Common myeloid progenitor, CD34-positive (primary cell): ENCODE results near the gene FRMD3.

ENCODE experiments used
- CTCF ChIA-PET: fragments of 350-600 bp; sonication (Branson Sonifier 250); formaldehyde crosslinking; loops from one replicate; lab custom pipeline; 2021; ENCODE audit warnings: antibody characterized with exemption; lab: Charles Lee
- POLR2A ChIA-PET: fragments of 350-600 bp; sonication (Branson Sonifier 250); formaldehyde crosslinking; loops from one replicate; lab custom pipeline; 2021; ENCODE audit warnings: antibody characterized with exemption; lab: Charles Lee
- DNase-seq, 3 donors: peaks; one replicate each; pipeline versions ENCODE4 v3.0.0 to v3.0.0-alpha.2; 2013
- H3K27ac ChIP-seq, 2 experiments: 1 replicate in 1 of 2; 2 replicates in 1 of 2; pipeline ENCODE4 v1.7.0; 2013; ENCODE audit warnings: inconsistent platforms in 2 of 2, low read length in 2 of 2, mild to moderate bottlenecking in 2 of 2, low read depth in 1 of 2, moderate library complexity in 1 of 2; ENCODE audit not compliant: severe bottlenecking in 2 of 2, insufficient read depth in 1 of 2, poor library complexity in 1 of 2
- H3K27me3 ChIP-seq, 5 experiments: replicated peaks in 2 of 5; 1 replicate in 3 of 5; 2 replicates in 2 of 5; pipeline versions ENCODE4 v1.6.1 to v1.7.0; 2013; ENCODE audit warnings: low read length in 4 of 5, mild to moderate bottlenecking in 2 of 5, moderate library complexity in 2 of 5, inconsistent platforms in 1 of 5; ENCODE audit not compliant: insufficient read depth in 5 of 5, control insufficient read depth in 4 of 5
- H3K36me3 ChIP-seq, 4 experiments: 1 replicate in 2 of 4; 2 replicates in 2 of 4; pipeline versions ENCODE4 v1.6.1 to v1.7.0; 2013; ENCODE audit warnings: low read length in 3 of 4, control low read depth in 1 of 4, mild to moderate bottlenecking in 1 of 4; ENCODE audit not compliant: control insufficient read depth in 4 of 4, insufficient read depth in 4 of 4
- H3K4me1 ChIP-seq, 4 experiments: 1 replicate in 3 of 4; 2 replicates in 1 of 4; pipeline versions ENCODE4 v1.6.1 to v1.7.1; 2013; ENCODE audit warnings: low read length in 3 of 4, mild to moderate bottlenecking in 3 of 4, control low read depth in 1 of 4, inconsistent platforms in 1 of 4, moderate library complexity in 1 of 4; ENCODE audit not compliant: control insufficient read depth in 4 of 4, insufficient read depth in 4 of 4; ENCODE audit errors: control extremely low read depth in 1 of 4
- H3K4me3 ChIP-seq, 7 experiments: 1 replicate in 4 of 7; 2 replicates in 3 of 7; pipeline versions ENCODE4 v1.5.1 to v1.7.0; 2013; ENCODE audit warnings: mild to moderate bottlenecking in 7 of 7, low read length in 6 of 7, moderate library complexity in 6 of 7, inconsistent platforms in 2 of 7, low read depth in 2 of 7, control low read depth in 1 of 7; ENCODE audit not compliant: insufficient read depth in 4 of 7, control insufficient read depth in 1 of 7; ENCODE audit errors: extremely low read depth in 1 of 7
- H3K9me3 ChIP-seq, 5 experiments: 1 replicate in 4 of 5; 2 replicates in 1 of 5; pipeline versions ENCODE4 v1.6.1 to v1.7.1; 2013; ENCODE audit warnings: low read length in 4 of 5, mild to moderate bottlenecking in 2 of 5, inconsistent platforms in 1 of 5, low read depth in 1 of 5, moderate library complexity in 1 of 5; ENCODE audit not compliant: control insufficient read depth in 4 of 5, insufficient read depth in 2 of 5; ENCODE audit errors: control extremely low read depth in 1 of 5
- WGBS: methylation state at CpG from one replicate; pipeline ENCODE4 v1.1.5; 2013; ENCODE audit not compliant: insufficient coverage; 5-methylcytosine and 5-hydroxymethylcytosine counted together

FRMD3 gene

DNA sequence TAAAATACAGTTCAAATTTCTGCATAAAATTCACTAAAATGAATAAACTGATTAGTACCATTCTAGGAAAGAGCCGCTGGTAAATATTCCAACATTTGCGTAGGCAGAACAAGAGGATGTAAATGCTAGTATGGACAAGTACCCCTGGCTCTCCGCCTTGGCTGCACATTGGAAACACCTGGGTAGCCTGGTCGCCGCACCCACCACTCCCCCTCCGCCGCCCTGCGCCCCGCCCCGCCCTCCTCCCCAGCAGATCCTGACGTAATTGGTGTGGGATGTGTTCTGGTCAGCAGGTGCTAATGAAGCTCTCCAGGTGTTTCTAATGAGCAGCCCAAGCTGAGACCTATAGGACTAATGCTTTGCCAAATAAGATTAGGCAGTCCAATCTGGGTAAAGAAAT lies 225.7 kb downstream of the FRMD3 start:
- Histone ChIP-seq H3K4me3 (no peak overlapping the region), H3K27ac (no peak overlapping the region), H3K9me3 (peaks cover 0 to 5% (median 2%) of the 10 kb centered on the region in 5 experiments), H3K27me3 (no peaks in the 10 kb centered on the region), H3K36me3 (no peaks in the 10 kb centered on the region), H3K4me1 (peaks cover 0 to under 1% (median 0%) of the 10 kb centered on the region in 4 experiments)
- 96% methylated on average over 9 of the region's 11 CpGs for WGBS
- DNase-seq: no peak
- ChIA-PET POLR2A (no interaction called here), CTCF (interaction anchor here (1.2 kb wide), 1 partner anchor 11 kb away, joined by 3 read pairs; no protein-coding TSS in a partner anchor)

- Histone ChIP-seq H3K36me3 (no peaks in the 10 kb centered on the region), H3K4me1 (peaks cover 0 to 12% (median 4%) of the 10 kb centered on the region in 4 experiments), H3K27me3 (no peaks in the 10 kb centered on the region), H3K27ac (no peak overlapping the region), H3K4me3 (no peak overlapping the region), H3K9me3 (no peaks in the 10 kb centered on the region)
- no CpG with 5 or more reads among the region's 2 CpGs for WGBS
- CTCF ChIA-PET: no interaction called here
- DNase-seq: peak in 2 of 3 donors; percentile 58 to 83
- POLR2A ChIA-PET: no interaction called here
Measured at GRCh38 chr9:83307066-83307724, 231.0 kb downstream of the FRMD3 start.

- H3K27me3 ChIP-seq: no peaks in the 10 kb centered on the region
- H3K4me1 ChIP-seq: peaks cover 0 to 17% (median 7%) of the 10 kb centered on the region in 4 experiments
- WGBS: 89% methylated on average over 7 of the region's 8 CpGs
- no peak overlapping the region for H3K27ac ChIP-seq
- H3K36me3 ChIP-seq: no peaks in the 10 kb centered on the region
- CTCF ChIA-PET: interaction anchor here (1.1 kb wide), 1 partner anchor 12 kb away, joined by 3 read pairs; no protein-coding TSS in a partner anchor
- POLR2A ChIA-PET: no interaction called here
- no peaks in the 10 kb centered on the region for H3K9me3 ChIP-seq
- H3K4me3 ChIP-seq: no peak overlapping the region
- no peak for DNase-seq
Measured at GRCh38 chr9:83304686-83305085, 233.5 kb downstream of the FRMD3 start.

DNA sequence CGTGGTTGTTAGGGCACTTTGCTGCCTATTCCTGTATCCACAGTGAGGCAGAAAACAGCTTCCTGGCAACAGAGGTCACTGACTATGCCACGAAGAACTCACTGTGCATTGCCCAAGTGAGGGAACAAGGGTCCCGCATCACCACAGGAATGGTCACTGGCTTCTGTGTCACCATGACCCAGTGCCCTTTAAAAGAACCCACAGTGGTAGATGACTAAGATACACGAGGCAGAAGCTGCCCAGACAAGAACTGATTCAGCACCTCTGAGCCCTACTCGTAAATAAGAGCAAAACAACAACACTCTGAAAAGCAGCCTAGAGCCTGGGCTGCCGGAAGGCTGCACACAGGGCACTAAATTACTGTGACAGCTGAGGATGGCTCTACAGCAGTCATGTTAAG lies 238.6 kb downstream of the FRMD3 start:
- peak in 2 of 3 donors; percentile 40 to 58 for DNase-seq
- Histone ChIP-seq H3K36me3 (no peaks in the 10 kb centered on the region), H3K4me3 (peak overlapping the region in 1 of 7 experiments; percentile 20), H3K4me1 (peaks cover 0 to 10% (median 6%) of the 10 kb centered on the region in 4 experiments), H3K27me3 (no peaks in the 10 kb centered on the region), H3K27ac (no peak overlapping the region), H3K9me3 (no peaks in the 10 kb centered on the region)
- WGBS: 22% methylated on average over 6 of the region's 6 CpGs
- CTCF ChIA-PET: interaction anchor here (1.6 kb wide), 1 partner anchor 9 kb away, joined by 4 read pairs; no protein-coding TSS in a partner anchor
- POLR2A ChIA-PET: no interaction called here

DNA sequence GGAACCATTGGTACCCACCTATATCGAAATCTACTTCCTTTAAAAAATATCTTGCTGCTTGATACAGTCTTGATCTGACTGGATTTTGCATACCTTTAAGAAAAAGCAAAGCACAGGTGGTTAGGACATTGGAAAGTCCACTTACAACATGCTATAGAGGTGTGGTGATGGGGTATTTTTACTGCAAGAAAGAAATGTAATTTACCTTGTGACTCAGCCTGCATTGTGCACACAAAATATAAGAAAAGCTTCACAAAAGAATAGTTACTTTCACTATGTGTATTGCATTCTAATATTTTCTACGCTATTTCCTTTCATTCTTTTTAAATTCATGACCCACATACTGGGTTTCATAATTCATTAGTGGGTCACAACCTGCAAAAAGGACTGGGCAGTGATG lies 239.1 kb downstream of the FRMD3 start:
- Histone ChIP-seq H3K4me3 (no peak overlapping the region), H3K4me1 (peaks cover 0 to 10% (median 6%) of the 10 kb centered on the region in 4 experiments), H3K36me3 (no peaks in the 10 kb centered on the region), H3K27ac (no peak overlapping the region), H3K27me3 (no peaks in the 10 kb centered on the region), H3K9me3 (no peaks in the 10 kb centered on the region)
- no peak for DNase-seq
- WGBS: 100% methylated on average over 1 of the region's 2 CpGs
- ChIA-PET CTCF (interaction anchor here (1.6 kb wide), 1 partner anchor 9 kb away, joined by 4 read pairs; no protein-coding TSS in a partner anchor), POLR2A (no interaction called here)

DNA sequence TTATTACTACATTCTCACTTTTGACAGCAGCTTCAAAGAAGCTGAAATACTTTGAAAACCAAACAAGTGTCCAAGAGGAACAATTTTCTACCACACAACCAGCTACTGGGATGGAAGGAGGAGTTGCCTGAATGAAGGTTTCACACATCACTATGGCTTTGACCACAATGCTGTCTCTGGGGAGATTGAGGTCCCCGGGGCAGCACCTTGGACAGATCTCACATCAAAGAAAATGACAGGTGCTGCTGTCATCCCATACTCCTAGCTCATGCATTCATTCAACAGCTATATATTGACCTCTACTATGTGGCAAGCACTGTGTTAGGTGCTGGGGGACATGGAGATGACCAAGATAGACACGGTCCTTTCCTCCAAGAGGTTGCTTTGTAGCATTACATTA lies 242.1 kb downstream of the FRMD3 start:
- no peaks in the 10 kb centered on the region for H3K9me3 ChIP-seq
- peaks cover 0 to 10% (median 6%) of the 10 kb centered on the region in 4 experiments for H3K4me1 ChIP-seq
- DNase-seq: no peak
- H3K27me3 ChIP-seq: no peaks in the 10 kb centered on the region
- CTCF ChIA-PET: interaction anchor here (2.7 kb wide), 1 partner anchor 13 kb away, joined by 8 read pairs; no protein-coding TSS in a partner anchor
- no peaks in the 10 kb centered on the region for H3K36me3 ChIP-seq
- POLR2A ChIA-PET: no interaction called here
- no peak overlapping the region for H3K27ac ChIP-seq
- no peak overlapping the region for H3K4me3 ChIP-seq
- 100% methylated on average over 1 of the region's 2 CpGs for WGBS

- ChIA-PET CTCF (interaction anchor here (1.6 kb wide), 1 partner anchor 11 kb away, joined by 3 read pairs; no protein-coding TSS in a partner anchor), POLR2A (no interaction called here)
- H3K9me3 ChIP-seq: no peaks in the 10 kb centered on the region
- no peak overlapping the region for H3K27ac ChIP-seq
- H3K27me3 ChIP-seq: no peaks in the 10 kb centered on the region
- H3K4me3 ChIP-seq: no peak overlapping the region
- no CpG with 5 or more reads among the region's 2 CpGs for WGBS
- DNase-seq: no peak
- peaks cover 0 to 6% (median 5%) of the 10 kb centered on the region in 4 experiments for H3K4me1 ChIP-seq
- H3K36me3 ChIP-seq: no peaks in the 10 kb centered on the region
Measured at GRCh38 chr9:83294816-83295215, 243.4 kb downstream of the FRMD3 start.
